Stimulated activated naive CD8-positive, alpha-beta T cell treated with anti-CD3 and anti-CD28 coated beads, Interleukin-15, Interleukin-2, amounts not matched to agents 100 ng/mL and 50 ng/mL, for 24 hours (primary cell): ENCODE results near the gene COL4A1.

Experiments used
- H3K27ac Mint-ChIP-seq: one replicate; pipeline ENCODE4 v1.8.0; 2021; ENCODE audit warnings: mild to moderate bottlenecking, mixed read lengths
- H3K27me3 Mint-ChIP-seq: one replicate; pipeline ENCODE4 v1.8.0; 2021; ENCODE audit warnings: mixed read lengths
- H3K36me3 Mint-ChIP-seq: one replicate; pipeline ENCODE4 v1.8.0; 2021; ENCODE audit warnings: low read depth, mixed read lengths
- H3K4me1 Mint-ChIP-seq: one replicate; pipeline ENCODE4 v1.8.0; 2021; ENCODE audit warnings: low read depth, mixed read lengths
- H3K4me3 Mint-ChIP-seq: one replicate; pipeline ENCODE4 v1.8.0; 2021; ENCODE audit warnings: mild to moderate bottlenecking, mixed read lengths
- H3K9me3 Mint-ChIP-seq: one replicate; pipeline ENCODE4 v1.8.0; 2021; ENCODE audit warnings: mixed read lengths

Gene COL4A1

GRCh38 chr13:110334841-110335490 lies 28.0 kb upstream of the COL4A1 start:
- Mint-ChIP-seq H3K4me1 (peaks cover 6% of the 10 kb centered on the region), H3K36me3 (no peaks in the 10 kb centered on the region), H3K4me3 (no peak overlapping the region), H3K27ac (no peak overlapping the region), H3K27me3 (peaks cover 27% of the 10 kb centered on the region), H3K9me3 (no peaks in the 10 kb centered on the region)

GRCh38 chr13:110334256-110334655 lies 27.3 kb upstream of the COL4A1 start:
- Mint-ChIP-seq H3K27me3 (peaks cover 28% of the 10 kb centered on the region), H3K9me3 (no peaks in the 10 kb centered on the region), H3K27ac (no peak overlapping the region), H3K4me1 (no peaks in the 10 kb centered on the region), H3K4me3 (no peak overlapping the region), H3K36me3 (no peaks in the 10 kb centered on the region)

- Mint-ChIP-seq H3K36me3 (no peaks in the 10 kb centered on the region), H3K4me3 (no peak overlapping the region), H3K4me1 (no peaks in the 10 kb centered on the region), H3K27me3 (peaks cover 27% of the 10 kb centered on the region), H3K27ac (no peak overlapping the region), H3K9me3 (no peaks in the 10 kb centered on the region)
These were observed 26.9 kb upstream of the COL4A1 start for GRCh38 chr13:110333837-110334236.

GRCh38 chr13:110332750-110333149 lies 25.8 kb upstream of the COL4A1 start:
- Mint-ChIP-seq H3K4me3 (no peak overlapping the region), H3K4me1 (no peaks in the 10 kb centered on the region), H3K27ac (no peak overlapping the region), H3K27me3 (peaks cover 23% of the 10 kb centered on the region), H3K36me3 (no peaks in the 10 kb centered on the region), H3K9me3 (no peaks in the 10 kb centered on the region)

GRCh38 chr13:110331362-110331761 lies 24.4 kb upstream of the COL4A1 start:
- Mint-ChIP-seq H3K4me3 (no peak overlapping the region), H3K36me3 (no peaks in the 10 kb centered on the region), H3K9me3 (no peaks in the 10 kb centered on the region), H3K4me1 (no peaks in the 10 kb centered on the region), H3K27me3 (peaks cover 31% of the 10 kb centered on the region), H3K27ac (no peak overlapping the region)

- no peak overlapping the region for H3K4me3 Mint-ChIP-seq
- H3K27ac Mint-ChIP-seq, result no peak overlapping the region
- H3K27me3 Mint-ChIP-seq, result peaks cover 36% of the 10 kb centered on the region
- no peaks in the 10 kb centered on the region for H3K36me3 Mint-ChIP-seq
- no peaks in the 10 kb centered on the region for H3K9me3 Mint-ChIP-seq
- H3K4me1 Mint-ChIP-seq, result no peaks in the 10 kb centered on the region
These were observed 23.6 kb upstream of the COL4A1 start for GRCh38 chr13:110330491-110331011.

GRCh38 chr13:110329798-110330461 lies 23.0 kb upstream of the COL4A1 start:
- Mint-ChIP-seq H3K4me1 (no peaks in the 10 kb centered on the region), H3K27me3 (peaks cover 41% of the 10 kb centered on the region), H3K36me3 (no peaks in the 10 kb centered on the region), H3K4me3 (no peak overlapping the region), H3K9me3 (no peaks in the 10 kb centered on the region), H3K27ac (no peak overlapping the region)

GRCh38 chr13:110329258-110329657 lies 22.3 kb upstream of the COL4A1 start:
- H3K27me3 Mint-ChIP-seq, result peaks cover 45% of the 10 kb centered on the region
- no peaks in the 10 kb centered on the region for H3K9me3 Mint-ChIP-seq
- no peaks in the 10 kb centered on the region for H3K4me1 Mint-ChIP-seq
- no peaks in the 10 kb centered on the region for H3K36me3 Mint-ChIP-seq
- no peak overlapping the region for H3K4me3 Mint-ChIP-seq
- H3K27ac Mint-ChIP-seq, result no peak overlapping the region

- Mint-ChIP-seq H3K36me3 (no peaks in the 10 kb centered on the region), H3K27ac (no peak overlapping the region), H3K4me3 (no peak overlapping the region), H3K9me3 (no peaks in the 10 kb centered on the region), H3K4me1 (no peaks in the 10 kb centered on the region), H3K27me3 (peaks cover 48% of the 10 kb centered on the region)
These were observed 21.6 kb upstream of the COL4A1 start for GRCh38 chr13:110328573-110328972.

- peaks cover 52% of the 10 kb centered on the region for H3K27me3 Mint-ChIP-seq
These were observed 20.2 kb upstream of the COL4A1 start for GRCh38 chr13:110327051-110327721.

GRCh38 chr13:110326263-110326904 lies 19.4 kb upstream of the COL4A1 start:
- Mint-ChIP-seq H3K36me3 (no peaks in the 10 kb centered on the region), H3K4me3 (no peak overlapping the region), H3K9me3 (no peaks in the 10 kb centered on the region), H3K27me3 (peaks cover 54% of the 10 kb centered on the region), H3K27ac (no peak overlapping the region), H3K4me1 (no peaks in the 10 kb centered on the region)

More at GRCh38 chr13:110327051-110327721, 20.2 kb upstream of the COL4A1 start:
- no peaks in the 10 kb centered on the region for H3K36me3 Mint-ChIP-seq
- no peaks in the 10 kb centered on the region for H3K4me1 Mint-ChIP-seq
- H3K4me3 Mint-ChIP-seq, result no peak overlapping the region
- H3K9me3 Mint-ChIP-seq, result no peaks in the 10 kb centered on the region
- H3K27ac Mint-ChIP-seq, result no peak overlapping the region

GRCh38 chr13:110324026-110324749 lies 17.2 kb upstream of the COL4A1 start:
- Mint-ChIP-seq H3K4me1 (peaks cover 9% of the 10 kb centered on the region), H3K27me3 (peaks cover 50% of the 10 kb centered on the region), H3K27ac (no peak overlapping the region), H3K36me3 (no peaks in the 10 kb centered on the region), H3K4me3 (no peak overlapping the region), H3K9me3 (no peaks in the 10 kb centered on the region)

GRCh38 chr13:110323172-110323891 lies 16.4 kb upstream of the COL4A1 start:
- H3K4me1 Mint-ChIP-seq, result peaks cover 9% of the 10 kb centered on the region
- peaks cover 53% of the 10 kb centered on the region for H3K27me3 Mint-ChIP-seq
- H3K9me3 Mint-ChIP-seq, result no peaks in the 10 kb centered on the region
- no peak overlapping the region for H3K27ac Mint-ChIP-seq
- no peaks in the 10 kb centered on the region for H3K36me3 Mint-ChIP-seq
- no peak overlapping the region for H3K4me3 Mint-ChIP-seq

GRCh38 chr13:110322828-110323171 lies 15.8 kb upstream of the COL4A1 start:
- Mint-ChIP-seq H3K36me3 (no peaks in the 10 kb centered on the region), H3K27ac (no peak overlapping the region), H3K9me3 (no peaks in the 10 kb centered on the region), H3K4me1 (peaks cover 9% of the 10 kb centered on the region), H3K27me3 (peaks cover 57% of the 10 kb centered on the region), H3K4me3 (no peak overlapping the region)
